Activated T-helper 1 cell treated with anti-CD3 and anti-CD28 coated beads, Interleukin-12 subunit alpha, Interleukin-12 subunit beta, Interleukin-2, Interleukin-4 antibody, amounts not matched to agents 30 ng/mL and 10 ng/mL and 1 ng/mL, durations not matched to agents 14 hours and 24 hours and 36 hours (primary cell): Measurements from ENCODE around the gene JPH2. TPM values are rescaled to one million over a fixed set of nuclear protein-coding genes. Genes with fewer than 3 reads are reported as not detected.

Experiments
- DNase-seq: peaks from one replicate; pipeline ENCODE4 v3.0.0; 2021; ENCODE audit warnings: low spot score
- H3K27ac Mint-ChIP-seq: one replicate; pipeline ENCODE4 v1.8.0; 2021; ENCODE audit warnings: mild to moderate bottlenecking, mixed read lengths
- H3K27me3 Mint-ChIP-seq: one replicate; pipeline ENCODE4 v1.8.0; 2022; ENCODE audit warnings: mild to moderate bottlenecking, moderate library complexity, mixed read lengths; ENCODE audit not compliant: insufficient read depth
- H3K36me3 Mint-ChIP-seq: one replicate; pipeline ENCODE4 v1.8.0; 2021; ENCODE audit warnings: low read depth, mixed read lengths
- H3K4me1 Mint-ChIP-seq: one replicate; pipeline ENCODE4 v1.8.0; 2021; ENCODE audit warnings: low read depth, mixed read lengths
- H3K4me3 Mint-ChIP-seq: one replicate; pipeline ENCODE4 v1.8.0; 2021; ENCODE audit warnings: mild to moderate bottlenecking, moderate library complexity, mixed read lengths
- H3K9me3 Mint-ChIP-seq: one replicate; pipeline ENCODE4 v1.8.0; 2021; ENCODE audit warnings: mixed read lengths
- intact Hi-C: fragments of 100-400 bp; cut with micrococcal nuclease; formaldehyde crosslinking; loops from one replicate; pipeline ENCODE4 v1.15.1; 2024
- total RNA-seq: library from RNA; stranded (reverse); gene quantifications from 2 replicates; pipeline ENCODE4 v1.2.3, GENCODE V29; 2022

JPH2 gene
- total RNA-seq, 1 donor from 2014 or later = not detected

DNA sequence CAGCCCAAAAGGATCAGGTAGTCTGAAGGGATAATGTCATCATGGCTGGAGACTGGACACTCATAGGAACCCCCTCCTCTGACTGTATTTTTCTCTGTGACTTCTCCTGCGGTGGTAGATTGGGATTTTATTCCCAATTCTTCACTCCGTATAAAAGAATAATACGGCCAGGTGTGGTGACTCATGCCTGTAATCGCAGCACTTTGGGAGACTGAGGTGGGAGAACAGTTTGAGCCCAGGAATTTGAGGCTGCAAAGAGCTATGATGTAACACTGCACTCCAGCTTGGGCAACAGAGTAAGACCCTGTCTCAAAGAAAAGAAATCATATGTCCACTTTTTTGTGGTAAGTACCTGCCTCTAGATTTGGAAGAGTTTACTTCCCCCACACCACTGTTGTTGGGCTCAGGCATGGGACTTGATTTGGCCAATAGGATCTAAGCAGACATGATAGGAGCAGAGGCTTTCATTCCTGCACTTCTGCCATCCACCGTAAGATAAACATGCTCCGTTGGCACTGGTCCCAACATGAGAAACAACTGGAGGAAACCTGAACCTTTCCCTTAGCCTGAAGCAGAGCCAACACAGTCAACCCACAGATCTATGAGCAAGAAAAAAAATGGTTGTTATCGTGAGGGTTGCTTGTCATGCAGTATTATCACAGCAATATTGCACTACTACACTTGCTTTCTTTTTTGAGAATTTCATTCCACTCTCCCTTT, 82.0 kb downstream of the JPH2 start:
- peaks cover 2% of the 10 kb centered on the region for H3K36me3 Mint-ChIP-seq
- no peaks in the 10 kb centered on the region for H3K4me1 Mint-ChIP-seq

DNA sequence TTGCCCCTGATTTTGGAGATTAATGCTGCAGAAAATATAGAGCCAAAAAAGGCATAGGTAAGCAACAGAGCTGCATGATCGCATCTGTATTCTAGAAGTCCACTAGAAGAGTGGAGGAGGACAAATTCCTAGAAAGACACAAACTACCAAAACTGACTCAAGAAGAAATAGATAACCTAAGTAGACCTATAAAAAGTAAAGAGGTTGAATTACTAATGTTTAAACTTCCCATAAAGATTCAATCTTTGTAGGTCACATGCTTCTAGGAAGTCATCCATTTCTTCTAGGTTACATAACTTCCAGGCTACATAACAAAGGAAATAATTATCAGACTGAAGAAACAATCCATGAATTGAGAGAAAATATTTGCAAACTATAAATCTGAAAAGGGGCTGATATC, 84.4 kb downstream of the JPH2 start:
- H3K27me3 Mint-ChIP-seq = peaks cover 39% of the 10 kb centered on the region
- H3K4me1 Mint-ChIP-seq = no peaks in the 10 kb centered on the region
- H3K36me3 Mint-ChIP-seq = peaks cover 2% of the 10 kb centered on the region
- intact Hi-C loops = no loop called here
- H3K27ac Mint-ChIP-seq = no peak overlapping the region
- H3K9me3 Mint-ChIP-seq = peaks cover 10% of the 10 kb centered on the region
- H3K4me3 Mint-ChIP-seq = no peak overlapping the region
- no peak for DNase-seq

More for the DNA sequence above, 82.0 kb downstream of the JPH2 start:
- H3K4me3 Mint-ChIP-seq = no peak overlapping the region
- H3K9me3 Mint-ChIP-seq = peaks cover 18% of the 10 kb centered on the region
- intact Hi-C loops = no loop called here
- DNase-seq = no peak
- peaks cover 37% of the 10 kb centered on the region for H3K27me3 Mint-ChIP-seq
- H3K27ac Mint-ChIP-seq = no peak overlapping the region

GRCh38 chr20:44099832-44100231, 87.2 kb downstream of the JPH2 start:
- intact Hi-C loops = no loop called here

DNA sequence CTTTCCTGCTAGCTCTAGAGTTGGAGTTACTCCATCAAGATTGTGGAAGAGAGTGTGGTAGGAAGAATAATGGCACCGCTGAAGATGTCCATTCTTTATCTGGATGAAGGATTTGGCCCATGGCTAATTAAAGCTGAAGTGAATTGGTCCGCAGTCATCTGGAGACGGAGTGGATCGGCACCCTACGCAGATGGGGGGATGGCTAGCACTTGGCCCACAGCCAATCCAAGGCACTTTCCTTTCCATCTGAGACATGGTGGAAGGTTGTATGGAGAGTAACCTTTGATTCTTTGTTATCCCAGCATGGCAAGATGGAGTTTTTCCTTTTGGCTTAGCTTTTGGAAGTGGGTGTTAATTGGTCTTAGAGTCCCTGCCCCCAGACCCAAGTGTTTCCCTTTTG, 88.3 kb downstream of the JPH2 start:
- no peak for DNase-seq
- Mint-ChIP-seq H3K4me1 (no peaks in the 10 kb centered on the region), H3K4me3 (no peak overlapping the region), H3K27ac (no peak overlapping the region), H3K9me3 (no peaks in the 10 kb centered on the region), H3K27me3 (peaks cover 25% of the 10 kb centered on the region), H3K36me3 (no peaks in the 10 kb centered on the region)
- intact Hi-C loops = no loop called here

More at GRCh38 chr20:44099832-44100231, 87.2 kb downstream of the JPH2 start:
- Mint-ChIP-seq H3K27me3 (peaks cover 34% of the 10 kb centered on the region), H3K36me3 (no peaks in the 10 kb centered on the region), H3K9me3 (no peaks in the 10 kb centered on the region), H3K4me3 (no peak overlapping the region), H3K27ac (no peak overlapping the region), H3K4me1 (no peaks in the 10 kb centered on the region)
- no peak for DNase-seq

DNA sequence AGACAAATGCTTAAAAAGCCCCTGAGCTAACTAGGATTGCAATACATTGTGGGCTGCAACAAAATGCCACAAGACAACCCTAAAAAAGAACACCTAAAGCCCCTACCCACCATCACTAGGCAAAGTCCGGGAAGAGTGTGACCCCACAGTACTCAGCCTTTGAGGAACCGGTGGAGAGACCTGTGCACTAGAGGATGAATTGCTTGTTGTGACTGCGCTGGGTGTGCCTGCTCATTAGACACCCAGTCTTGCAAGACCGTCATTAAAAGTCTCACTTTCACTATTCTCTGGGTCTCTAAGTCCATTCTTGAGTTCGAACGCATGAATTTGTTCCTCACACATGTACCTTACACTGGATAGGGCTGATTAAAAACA, 88.7 kb downstream of the JPH2 start:
- no peaks in the 10 kb centered on the region for H3K36me3 Mint-ChIP-seq
- no peaks in the 10 kb centered on the region for H3K9me3 Mint-ChIP-seq
- no peak overlapping the region for H3K4me3 Mint-ChIP-seq
- no peak for DNase-seq
- intact Hi-C loops = no loop called here
- no peak overlapping the region for H3K27ac Mint-ChIP-seq
- no peaks in the 10 kb centered on the region for H3K4me1 Mint-ChIP-seq
- peaks cover 21% of the 10 kb centered on the region for H3K27me3 Mint-ChIP-seq

DNA sequence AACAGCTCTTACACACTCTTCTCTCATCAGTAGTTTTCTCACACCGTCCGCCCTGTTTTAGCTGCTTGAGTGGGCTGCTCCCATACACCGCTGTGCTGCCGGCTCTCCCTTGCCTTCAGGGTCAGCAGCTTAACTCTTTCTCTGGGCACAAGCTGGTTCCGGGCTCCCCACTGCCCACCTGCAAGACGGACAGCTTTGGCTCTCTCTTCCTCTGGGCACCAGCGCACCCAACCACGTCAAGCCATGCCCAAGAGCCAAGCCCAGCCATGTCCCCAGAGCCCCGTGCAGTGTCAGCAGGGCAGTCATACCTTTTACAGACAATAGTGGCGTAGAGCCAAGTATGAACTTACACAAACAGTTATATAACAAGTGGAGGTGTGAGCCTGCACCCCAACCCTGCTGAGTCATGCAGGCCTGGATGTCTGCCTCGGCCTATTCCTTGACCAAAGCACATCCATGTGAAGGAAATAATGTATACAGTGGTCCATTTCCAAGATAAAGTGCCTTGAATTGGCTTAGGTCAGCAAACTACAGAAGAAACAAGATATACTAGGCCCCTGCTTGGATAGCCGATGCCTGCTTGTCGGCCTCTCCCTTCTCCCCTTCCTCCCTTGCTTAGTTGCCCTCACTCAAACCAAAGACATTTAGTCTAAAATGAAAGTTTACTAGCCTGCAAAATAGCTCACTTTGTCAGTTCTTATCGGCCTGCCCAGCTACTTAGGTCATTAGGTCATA, 89.3 kb downstream of the JPH2 start:
- Mint-ChIP-seq H3K4me1 (peaks cover 4% of the 10 kb centered on the region), H3K27ac (no peak overlapping the region), H3K9me3 (no peaks in the 10 kb centered on the region), H3K4me3 (no peak overlapping the region), H3K36me3 (no peaks in the 10 kb centered on the region), H3K27me3 (peaks cover 19% of the 10 kb centered on the region)
- no peak for DNase-seq
- intact Hi-C loops = no loop called here

- no peaks in the 10 kb centered on the region for H3K9me3 Mint-ChIP-seq
- peaks cover 4% of the 10 kb centered on the region for H3K4me1 Mint-ChIP-seq
- no peak overlapping the region for H3K27ac Mint-ChIP-seq
- no peak overlapping the region for H3K4me3 Mint-ChIP-seq
- DNase-seq = no peak
- intact Hi-C loops = no loop called here
- peaks cover 10% of the 10 kb centered on the region for H3K27me3 Mint-ChIP-seq
- no peaks in the 10 kb centered on the region for H3K36me3 Mint-ChIP-seq
Observed at GRCh38 chr20:44095831-44096230, 91.2 kb downstream of the JPH2 start.

DNA sequence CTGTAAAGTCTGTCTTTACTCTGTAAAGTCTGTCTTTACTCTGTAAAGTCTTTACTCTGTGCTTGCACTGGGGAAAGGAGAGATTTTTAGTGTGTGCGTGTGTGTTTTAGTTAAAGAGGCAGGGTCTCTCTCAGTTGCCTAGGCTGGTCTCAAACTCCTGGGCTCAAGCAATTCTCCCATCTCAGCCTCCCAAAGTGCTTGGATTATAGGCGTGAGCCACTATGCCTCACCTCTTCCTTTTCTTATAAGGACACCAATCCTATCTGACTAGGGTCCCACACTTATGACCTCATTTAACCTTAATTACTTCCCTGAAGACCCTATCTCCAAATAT, 93.8 kb downstream of the JPH2 start:
- DNase-seq = no peak
- no peak overlapping the region for H3K27ac Mint-ChIP-seq
- H3K27me3 Mint-ChIP-seq = peaks cover 2% of the 10 kb centered on the region
- no peaks in the 10 kb centered on the region for H3K36me3 Mint-ChIP-seq
- H3K4me1 Mint-ChIP-seq = peaks cover 4% of the 10 kb centered on the region
- intact Hi-C loops = loop anchor here (1.0 kb wide), 2 partner anchors 555 to 644 kb away; no protein-coding TSS in a partner anchor
- no peak overlapping the region for H3K4me3 Mint-ChIP-seq
- H3K9me3 Mint-ChIP-seq = no peaks in the 10 kb centered on the region

DNA sequence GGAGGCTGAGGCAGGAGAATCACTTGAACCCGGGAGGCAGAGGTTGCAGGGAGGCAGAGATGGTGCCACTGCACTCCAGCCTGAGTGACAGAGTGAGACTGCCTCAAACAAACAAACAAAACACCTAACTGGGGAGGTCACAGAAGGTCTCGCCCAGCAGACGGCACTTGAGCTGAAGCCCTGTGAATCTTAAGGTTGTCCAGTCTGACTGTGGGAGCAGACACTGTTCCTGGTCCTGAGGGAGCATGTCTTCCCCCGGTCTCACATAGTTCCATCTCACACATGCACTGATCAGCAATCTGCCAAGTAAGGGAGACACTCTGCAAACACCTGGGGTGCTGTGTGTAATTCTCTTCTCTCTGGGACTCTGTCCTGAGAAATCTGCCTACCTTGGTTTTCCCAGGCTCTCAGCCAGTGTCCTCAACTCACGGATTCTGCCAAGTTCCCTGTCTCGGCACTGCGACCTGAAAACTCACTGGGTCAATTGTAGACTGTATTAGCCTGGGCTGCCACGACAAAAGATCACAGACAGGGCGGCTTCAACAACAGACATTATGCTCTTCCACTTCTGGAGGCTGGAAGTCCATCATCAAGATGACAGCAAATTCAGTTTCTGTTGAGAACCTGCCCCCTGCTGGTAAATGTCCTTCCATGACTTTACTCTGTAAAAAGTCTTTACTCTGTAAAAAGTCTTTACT, 94.3 kb downstream of the JPH2 start:
- Mint-ChIP-seq H3K27me3 (peaks cover 2% of the 10 kb centered on the region), H3K9me3 (no peaks in the 10 kb centered on the region), H3K4me3 (no peak overlapping the region), H3K4me1 (peaks cover 4% of the 10 kb centered on the region), H3K36me3 (no peaks in the 10 kb centered on the region), H3K27ac (peak overlapping the region; percentile 9)
- no peak for DNase-seq
- intact Hi-C loops = loop anchor here (1.0 kb wide), 2 partner anchors 554 to 643 kb away; no protein-coding TSS in a partner anchor

GRCh38 chr20:44091026-44091425, 96.0 kb downstream of the JPH2 start:
- H3K27me3 Mint-ChIP-seq = peaks cover 5% of the 10 kb centered on the region
- intact Hi-C loops = no loop called here
- H3K9me3 Mint-ChIP-seq = no peaks in the 10 kb centered on the region
- H3K4me1 Mint-ChIP-seq = peaks cover 4% of the 10 kb centered on the region
- H3K36me3 Mint-ChIP-seq = no peaks in the 10 kb centered on the region
- no peak for DNase-seq
- no peak overlapping the region for H3K27ac Mint-ChIP-seq
- no peak overlapping the region for H3K4me3 Mint-ChIP-seq

DNA sequence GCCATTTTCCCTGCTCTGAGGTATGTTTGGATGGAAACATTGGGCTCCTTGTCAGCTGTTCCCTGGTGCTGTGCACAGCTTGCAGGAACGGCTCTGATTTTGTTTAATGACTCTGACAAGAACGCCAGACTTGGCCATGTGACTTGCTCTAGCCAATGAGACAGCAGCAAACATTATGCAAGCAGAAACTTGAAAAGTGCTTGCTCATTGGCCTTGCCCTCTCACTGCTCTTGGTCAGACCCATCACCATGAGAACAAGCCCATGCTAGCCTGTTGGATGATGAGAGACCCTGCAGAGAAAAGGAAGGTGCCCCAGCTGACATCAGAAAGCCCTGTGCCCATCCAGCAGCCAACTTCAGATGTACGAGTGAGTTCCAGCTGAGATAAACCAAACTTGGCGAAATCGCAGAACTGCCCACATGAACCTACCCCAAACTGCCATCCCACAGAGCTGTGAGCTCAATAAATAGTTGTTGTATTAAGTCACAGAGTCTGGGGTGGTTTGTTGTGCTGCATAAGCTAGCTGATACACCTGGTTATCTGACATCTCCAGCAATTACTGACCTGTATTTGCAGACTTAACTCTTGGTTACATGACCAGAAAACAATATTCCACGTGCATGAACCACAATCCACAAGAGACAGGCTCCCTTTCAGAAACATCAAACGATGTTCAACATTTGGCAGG, 96.9 kb downstream of the JPH2 start:
- Mint-ChIP-seq H3K36me3 (no peaks in the 10 kb centered on the region), H3K9me3 (no peaks in the 10 kb centered on the region), H3K27me3 (peaks cover 5% of the 10 kb centered on the region), H3K27ac (no peak overlapping the region), H3K4me3 (no peak overlapping the region), H3K4me1 (peaks cover 4% of the 10 kb centered on the region)
- no peak for DNase-seq
- intact Hi-C loops = no loop called here

DNA sequence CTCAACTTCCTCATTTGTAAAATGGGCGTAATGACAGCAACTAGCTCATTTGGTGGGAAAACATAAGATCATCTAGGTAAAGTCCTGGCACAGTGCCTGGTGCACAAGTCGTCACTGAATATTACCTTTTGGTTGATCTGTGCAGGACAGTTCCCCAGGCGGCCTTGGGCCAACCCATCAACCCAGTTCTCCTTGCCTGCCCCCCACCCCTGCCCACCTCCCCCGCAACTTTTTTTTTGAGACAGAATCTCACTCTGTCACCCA, 99.2 kb downstream of the JPH2 start:
- Mint-ChIP-seq H3K4me3 (no peak overlapping the region), H3K27ac (no peak overlapping the region), H3K27me3 (peaks cover 3% of the 10 kb centered on the region), H3K4me1 (peaks cover 6% of the 10 kb centered on the region), H3K36me3 (no peaks in the 10 kb centered on the region), H3K9me3 (no peaks in the 10 kb centered on the region)
- intact Hi-C loops = no loop called here
- no peak for DNase-seq
